ENCODE data around the gene CASKIN1.

- TF ChIP-seq, protein P1, sequence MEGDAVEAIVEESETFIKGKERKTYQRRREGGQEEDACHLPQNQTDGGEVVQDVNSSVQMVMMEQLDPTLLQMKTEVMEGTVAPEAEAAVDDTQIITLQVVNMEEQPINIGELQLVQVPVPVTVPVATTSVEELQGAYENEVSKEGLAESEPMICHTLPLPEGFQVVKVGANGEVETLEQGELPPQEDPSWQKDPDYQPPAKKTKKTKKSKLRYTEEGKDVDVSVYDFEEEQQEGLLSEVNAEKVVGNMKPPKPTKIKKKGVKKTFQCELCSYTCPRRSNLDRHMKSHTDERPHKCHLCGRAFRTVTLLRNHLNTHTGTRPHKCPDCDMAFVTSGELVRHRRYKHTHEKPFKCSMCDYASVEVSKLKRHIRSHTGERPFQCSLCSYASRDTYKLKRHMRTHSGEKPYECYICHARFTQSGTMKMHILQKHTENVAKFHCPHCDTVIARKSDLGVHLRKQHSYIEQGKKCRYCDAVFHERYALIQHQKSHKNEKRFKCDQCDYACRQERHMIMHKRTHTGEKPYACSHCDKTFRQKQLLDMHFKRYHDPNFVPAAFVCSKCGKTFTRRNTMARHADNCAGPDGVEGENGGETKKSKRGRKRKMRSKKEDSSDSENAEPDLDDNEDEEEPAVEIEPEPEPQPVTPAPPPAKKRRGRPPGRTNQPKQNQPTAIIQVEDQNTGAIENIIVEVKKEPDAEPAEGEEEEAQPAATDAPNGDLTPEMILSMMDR (IDR thresholded peaks at IDR 0.05) = no peak
- no peak for TF ChIP-seq POLR2A (IDR thresholded peaks at IDR 0.05)
- TF ChIP-seq EP300 (IDR thresholded peaks at IDR 0.05) = no peak
Measured at GRCh38 chr16:2145843-2146242, 50.6 kb downstream of the CASKIN1 start.
